Esophagus squamous epithelium (tissue), 4 donors: ENCODE data around the gene UBXN7.

ENCODE experiments used
- CTCF ChIP-seq, 6 experiments: fragments of 450-650 bp in 4 of 6; fragments of 200-600 bp in 2 of 6; sonication (generic) in 2 of 6; IDR thresholded peaks; one replicate each; pipeline ENCODE4 v1.5.1; 2016 to 2019; ENCODE audit warnings: antibody characterized with exemption in 6 of 6, mild to moderate bottlenecking in 4 of 6, moderate library complexity in 4 of 6
- POLR2A ChIP-seq, 4 donors: fragments of 450-650 bp; IDR thresholded peaks; one replicate each; pipeline ENCODE4 v1.6.1; 2017; ENCODE audit warnings: antibody characterized with exemption in 4 of 4, mild to moderate bottlenecking in 4 of 4, moderate library complexity in 3 of 4

GRCh38 chr3:196400331-196400730, 31.9 kb downstream of the UBXN7 start:
- no peak for TF ChIP-seq CTCF (IDR thresholded peaks at IDR 0.05)
- TF ChIP-seq POLR2A (IDR thresholded peaks at IDR 0.05), result no peak
